Keratinocyte (primary cell): ENCODE results near the gene LIMD2. TPM values are rescaled to one million over a fixed set of nuclear protein-coding genes. Genes with fewer than 3 reads are reported as not detected.

Source experiments
- DNase-seq: peaks from one replicate; pipeline ENCODE4 v3.0.0-alpha.2; 2011; ENCODE audit warnings: low read depth, missing footprints, low spot score
- FAIRE-seq: peaks from 2 replicates; lab custom pipeline; 2011; peaks lifted over from hg19 to GRCh38; lab: Jason Lieb, UNC
- H2AFZ ChIP-seq: 2 replicates; pipeline ENCODE4 v1.6.0; 2012; ENCODE audit warnings: low read length, control low read depth, inconsistent platforms; ENCODE audit not compliant: control insufficient read depth
- H3K27ac ChIP-seq: 2 replicates; pipeline ENCODE4 v1.5.1; 2011; ENCODE audit warnings: low read length; ENCODE audit not compliant: control insufficient read depth, insufficient read depth
- H3K27me3 ChIP-seq: 3 replicates; pipeline ENCODE4 v1.6.0; 2011; ENCODE audit warnings: low read length; ENCODE audit not compliant: control insufficient read depth, insufficient read depth; ENCODE audit errors: extremely low read depth
- H3K36me3 ChIP-seq, 2 experiments: 2 replicates in 1 of 2; 3 replicates in 1 of 2; pipeline ENCODE4 v1.5.1; 2011; ENCODE audit warnings: low read length in 2 of 2, mild to moderate bottlenecking in 1 of 2; ENCODE audit not compliant: control insufficient read depth in 2 of 2, insufficient read depth in 2 of 2; ENCODE audit errors: extremely low read depth in 1 of 2
- H3K4me1 ChIP-seq: 3 replicates; pipeline ENCODE4 v1.5.1; 2011; ENCODE audit warnings: low read length; ENCODE audit not compliant: control insufficient read depth, insufficient read depth; ENCODE audit errors: extremely low read depth
- H3K4me2 ChIP-seq: 3 replicates; pipeline ENCODE4 v1.6.0; 2011; ENCODE audit warnings: low read depth, low read length; ENCODE audit not compliant: control insufficient read depth, insufficient read depth; ENCODE audit errors: extremely low read depth
- H3K4me3 ChIP-seq, 3 experiments: fragments of 200-600 bp in 1 of 3; sonication (generic) in 1 of 3; 2 replicates in 2 of 3; 3 replicates in 1 of 3; pipeline ENCODE4 v1.5.1; 2011 to 2016; ENCODE audit warnings: low read length in 3 of 3, mild to moderate bottlenecking in 3 of 3, control low read depth in 2 of 3, inconsistent platforms in 1 of 3, low read depth in 1 of 3, mixed read lengths in 1 of 3, mixed run types in 1 of 3, moderate library complexity in 1 of 3; ENCODE audit not compliant: control insufficient read depth in 2 of 3, insufficient read depth in 2 of 3; ENCODE audit errors: extremely low read depth in 1 of 3
- H3K79me2 ChIP-seq: 2 replicates; pipeline ENCODE4 v1.6.0; 2012; ENCODE audit warnings: low read length; ENCODE audit not compliant: control insufficient read depth, insufficient read depth
- H3K9ac ChIP-seq: 3 replicates; pipeline ENCODE4 v1.6.0; 2011; ENCODE audit warnings: low read length; ENCODE audit not compliant: control insufficient read depth, insufficient read depth; ENCODE audit errors: extremely low read depth
- H3K9me1 ChIP-seq: 3 replicates; pipeline ENCODE4 v1.6.0; 2011; ENCODE audit warnings: low read length; ENCODE audit not compliant: control insufficient read depth, insufficient read depth; ENCODE audit errors: extremely low read depth
- H3K9me3 ChIP-seq: 2 replicates; pipeline ENCODE4 v1.5.1; 2012; ENCODE audit warnings: low read depth, low read length; ENCODE audit not compliant: control insufficient read depth
- H4K20me1 ChIP-seq: 3 replicates; pipeline ENCODE4 v1.6.0; 2011; ENCODE audit warnings: low read length; ENCODE audit not compliant: control insufficient read depth, insufficient read depth; ENCODE audit errors: extremely low read depth
- EZH2 ChIP-seq: IDR thresholded peaks from one replicate; pipeline ENCODE4 v1.6.1; 2012; ENCODE audit warnings: inconsistent platforms, mild to moderate bottlenecking, low read length, moderate library complexity
- dilution Hi-C: fragments of 300-500 bp; cut with MboI; formaldehyde crosslinking; loops from one replicate; pipeline ENCODE4 v1.7.0; 2020; ENCODE audit warnings: low sequenced_read_pairs; ENCODE audit not compliant: extremely low pct_ligation_motif_present
- polyA plus RNA-seq, 5 experiments: library from polyadenylated mRNA; depleted of rRNA in 3 of 5; stranded (reverse) in 3 of 5; stranded (forward) in 1 of 5; unstranded in 1 of 5; fragments of >200 nt; gene quantifications; 1 replicate in 1 of 5; 2 replicates in 3 of 5; 3 replicates in 1 of 5; pipeline versions ENCODE4 v1.2.1 to v1.2.3, GENCODE V29; 2011 to 2012; ENCODE audit warnings: missing spikeins in 2 of 5, low read depth in 1 of 5, low replicate concordance in 1 of 5
- TF ChIP-seq, protein P1 (sequence below), 3 experiments: IDR thresholded peaks in 1 of 3; conservative IDR thresholded peaks in 1 of 3; optimal IDR thresholded peaks in 1 of 3; 2 replicates in 2 of 3; 3 replicates in 1 of 3; pipeline versions ENCODE3 to v1.5.1; 2011; ENCODE audit warnings: low read length in 3 of 3, mild to moderate bottlenecking in 3 of 3, moderate library complexity in 2 of 3, control low read depth in 1 of 3, inconsistent platforms in 1 of 3; ENCODE audit not compliant: insufficient read depth in 2 of 3; ENCODE audit errors: extremely low read depth in 1 of 3

LIMD2 gene
- polyA plus RNA-seq, 1 donor (not counting 4 experiments of a cell fraction or from before 2014, with no cell fraction given) = 1.6 TPM

DNA sequence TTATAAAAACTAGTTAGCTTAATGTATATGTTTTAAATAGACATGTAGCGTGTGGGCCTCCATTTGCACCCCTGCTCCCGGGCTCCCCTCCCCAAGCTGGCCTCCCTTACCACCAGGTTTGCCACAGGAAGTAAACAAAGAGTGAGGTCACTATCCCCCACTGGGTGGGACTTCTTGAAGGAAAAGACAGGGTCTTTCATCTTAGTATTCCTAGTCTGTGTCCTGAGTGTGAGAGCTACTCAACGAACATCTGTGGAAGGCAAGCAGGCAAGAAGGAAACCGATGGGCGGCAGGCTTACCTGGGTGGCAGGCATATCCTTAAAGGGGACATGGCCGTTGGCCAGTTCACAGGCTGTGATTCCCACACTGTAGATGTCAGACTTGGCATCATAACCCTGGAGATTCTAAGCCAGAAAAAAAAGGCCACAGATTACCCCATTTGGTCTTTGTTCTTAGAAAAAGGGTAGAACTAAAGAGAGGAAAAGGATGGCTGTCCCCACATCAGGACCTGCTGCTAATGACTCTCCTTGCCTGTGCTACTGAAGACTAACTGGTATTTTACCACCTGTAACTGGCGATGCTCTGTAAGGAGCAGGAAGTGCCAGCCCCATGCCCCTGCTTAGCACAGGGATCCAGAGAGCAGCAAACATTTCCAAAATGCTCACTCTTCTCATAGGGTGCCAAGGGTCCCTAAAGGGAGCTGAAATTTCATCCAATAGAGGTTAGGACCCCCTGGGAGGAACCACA, 6.6 kb upstream of the LIMD2 start:
- no peak for DNase-seq
- Histone ChIP-seq H3K4me3 (no peak overlapping the region), H3K9ac (no peak overlapping the region), H3K79me2 (no peaks in the 10 kb centered on the region), H3K36me3 (peaks cover 6 to 32% of the 10 kb centered on the region in 2 experiments), H3K4me2 (no peak overlapping the region), H3K9me3 (no peaks in the 10 kb centered on the region), H3K27me3 (no peaks in the 10 kb centered on the region), H3K9me1 (no peaks in the 10 kb centered on the region), H2AFZ (no peak overlapping the region), H3K4me1 (no peaks in the 10 kb centered on the region), H4K20me1 (no peaks in the 10 kb centered on the region), H3K27ac (no peak overlapping the region)
- dilution Hi-C loops = no loop called here
- TF ChIP-seq EZH2 = no peak
- TF ChIP-seq, protein P1, sequence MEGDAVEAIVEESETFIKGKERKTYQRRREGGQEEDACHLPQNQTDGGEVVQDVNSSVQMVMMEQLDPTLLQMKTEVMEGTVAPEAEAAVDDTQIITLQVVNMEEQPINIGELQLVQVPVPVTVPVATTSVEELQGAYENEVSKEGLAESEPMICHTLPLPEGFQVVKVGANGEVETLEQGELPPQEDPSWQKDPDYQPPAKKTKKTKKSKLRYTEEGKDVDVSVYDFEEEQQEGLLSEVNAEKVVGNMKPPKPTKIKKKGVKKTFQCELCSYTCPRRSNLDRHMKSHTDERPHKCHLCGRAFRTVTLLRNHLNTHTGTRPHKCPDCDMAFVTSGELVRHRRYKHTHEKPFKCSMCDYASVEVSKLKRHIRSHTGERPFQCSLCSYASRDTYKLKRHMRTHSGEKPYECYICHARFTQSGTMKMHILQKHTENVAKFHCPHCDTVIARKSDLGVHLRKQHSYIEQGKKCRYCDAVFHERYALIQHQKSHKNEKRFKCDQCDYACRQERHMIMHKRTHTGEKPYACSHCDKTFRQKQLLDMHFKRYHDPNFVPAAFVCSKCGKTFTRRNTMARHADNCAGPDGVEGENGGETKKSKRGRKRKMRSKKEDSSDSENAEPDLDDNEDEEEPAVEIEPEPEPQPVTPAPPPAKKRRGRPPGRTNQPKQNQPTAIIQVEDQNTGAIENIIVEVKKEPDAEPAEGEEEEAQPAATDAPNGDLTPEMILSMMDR (optimal IDR thresholded peaks at IDR 0.05 in 1 of 3, IDR thresholded peaks at IDR 0.05 in 1 of 3, conservative IDR thresholded peaks at IDR 0.05 in 1 of 3; ENCODE audit: extremely low read depth in 1 of 3, insufficient read depth in 2 of 3, low read length in 3 of 3) = no peak
- FAIRE-seq = no peak

DNA sequence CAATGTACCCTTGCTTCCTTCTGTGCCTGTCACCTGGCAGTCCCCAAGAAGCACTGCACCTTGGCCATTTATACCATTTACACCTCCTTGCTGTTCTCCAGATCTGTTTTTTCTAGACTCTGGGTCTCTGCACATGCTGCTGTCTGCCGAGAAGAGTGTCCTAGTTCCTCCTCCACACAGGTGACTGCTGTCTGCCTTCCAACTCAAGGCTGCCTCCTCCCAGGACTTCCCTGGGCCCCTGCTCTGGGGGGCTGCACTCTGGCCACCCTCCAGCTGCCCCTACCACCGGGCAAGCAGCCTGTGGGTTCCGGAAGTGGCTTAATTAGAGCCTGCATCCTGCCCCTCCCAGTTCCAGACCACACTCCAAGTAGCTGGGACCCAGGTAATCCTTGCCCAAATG, 5.7 kb upstream of the LIMD2 start:
- no peaks in the 10 kb centered on the region for H3K27me3 ChIP-seq
- H3K4me3 ChIP-seq = no peak overlapping the region
- TF ChIP-seq, protein P1 (optimal IDR thresholded peaks at IDR 0.05 in 1 of 3, IDR thresholded peaks at IDR 0.05 in 1 of 3, conservative IDR thresholded peaks at IDR 0.05 in 1 of 3; ENCODE audit: extremely low read depth in 1 of 3, insufficient read depth in 2 of 3, low read length in 3 of 3) = no peak
- TF ChIP-seq EZH2 = no peak
- H3K9me3 ChIP-seq = no peaks in the 10 kb centered on the region
- dilution Hi-C loops = no loop called here
- H2AFZ ChIP-seq = no peak overlapping the region
- no peaks in the 10 kb centered on the region for H3K4me1 ChIP-seq
- H3K27ac ChIP-seq = no peak overlapping the region
- H3K9ac ChIP-seq = no peak overlapping the region
- H3K79me2 ChIP-seq = no peaks in the 10 kb centered on the region
- FAIRE-seq (no peak), DNase-seq (no peak)
- peaks cover 4 to 29% of the 10 kb centered on the region in 2 experiments for H3K36me3 ChIP-seq
- no peak overlapping the region for H3K4me2 ChIP-seq
- H4K20me1 ChIP-seq = no peaks in the 10 kb centered on the region
- no peaks in the 10 kb centered on the region for H3K9me1 ChIP-seq
